HEK293T (cell line): ENCODE results near the gene SHANK1.

Experiments used
- CTCF ChIA-PET: fragments of 350-600 bp; formaldehyde crosslinking; extraction: SDS; loops from one replicate; lab custom pipeline; 2021; ENCODE audit warnings: antibody characterized with exemption, inconsistent platforms; lab: Yijun Ruan, JAX
- POLR2A ChIA-PET: fragments of 350-600 bp; formaldehyde crosslinking; extraction: SDS; loops from one replicate; lab custom pipeline; 2020; ENCODE audit warnings: antibody characterized with exemption, inconsistent platforms; lab: Yijun Ruan, JAX
- DNase-seq: peaks from one replicate; pipeline ENCODE4 v3.0.0; 2012; ENCODE audit warnings: mixed read lengths; ENCODE audit errors: extremely low spot score
- ARNT ChIP-seq: fragments of 450-650 bp; IDR thresholded peaks from 2 replicates; pipeline ENCODE4 v1.6.1; 2017; ENCODE audit warnings: mild to moderate bottlenecking
- BHLHE40 ChIP-seq: fragments of 450-650 bp; IDR thresholded peaks from 2 replicates; pipeline ENCODE4 v1.6.1; 2016; ENCODE audit warnings: mild to moderate bottlenecking, moderate library complexity, borderline replicate concordance
- CTBP1 ChIP-seq: fragments of 450-650 bp; IDR thresholded peaks from 2 replicates; pipeline ENCODE4 v1.6.1; 2016; ENCODE audit warnings: borderline replicate concordance
- ELF4 ChIP-seq: fragments of 450-650 bp; IDR thresholded peaks from 2 replicates; pipeline ENCODE4 v1.6.1; 2017; ENCODE audit warnings: antibody characterized with exemption
- FOXA1 ChIP-seq: fragments of 450-650 bp; IDR thresholded peaks from 2 replicates; pipeline ENCODE4 v1.6.1; 2016; ENCODE audit warnings: mild to moderate bottlenecking
- FOXK2 ChIP-seq: fragments of 450-650 bp; IDR thresholded peaks from 2 replicates; pipeline ENCODE4 v1.6.1; 2016; ENCODE audit warnings: mild to moderate bottlenecking
- FOXM1 ChIP-seq: fragments of 450-650 bp; IDR thresholded peaks from 2 replicates; pipeline ENCODE4 v1.6.1; 2017; ENCODE audit warnings: mild to moderate bottlenecking, borderline replicate concordance
- HDGF ChIP-seq: fragments of 450-650 bp; IDR thresholded peaks from 2 replicates; pipeline ENCODE4 v1.6.1; 2017; ENCODE audit warnings: antibody characterized with exemption, borderline replicate concordance
- L3MBTL2 ChIP-seq: fragments of 450-650 bp; conservative IDR thresholded peaks from 2 replicates; pipeline ENCODE4 v1.6.1; 2016; ENCODE audit warnings: mild to moderate bottlenecking
- LEF1 ChIP-seq: fragments of 450-650 bp; IDR thresholded peaks from 2 replicates; pipeline ENCODE4 v1.6.1; 2017; ENCODE audit warnings: mild to moderate bottlenecking, borderline replicate concordance
- NFRKB ChIP-seq: fragments of 450-650 bp; IDR thresholded peaks from 2 replicates; pipeline ENCODE4 v1.6.1; 2016; ENCODE audit warnings: mild to moderate bottlenecking, moderate library complexity
- PKNOX1 ChIP-seq: fragments of 450-650 bp; IDR thresholded peaks from 2 replicates; pipeline ENCODE4 v1.6.1; 2016
- SP1 ChIP-seq: fragments of 450-650 bp; IDR thresholded peaks from 2 replicates; pipeline ENCODE4 v1.6.1; 2017
- SUZ12 ChIP-seq: fragments of 450-650 bp; IDR thresholded peaks from 2 replicates; pipeline ENCODE4 v1.6.1; 2016; ENCODE audit warnings: mild to moderate bottlenecking
- TARDBP ChIP-seq: fragments of 450-650 bp; IDR thresholded peaks from 2 replicates; pipeline ENCODE4 v1.6.1; 2016
- ZNF384 ChIP-seq: fragments of 450-650 bp; IDR thresholded peaks from 2 replicates; pipeline ENCODE4 v1.6.1; 2016

The SHANK1 gene

GRCh38 chr19:50658441-50659317 lies 60.9 kb downstream of the SHANK1 start:
- ChIA-PET POLR2A (interaction anchor here (1.0 kb wide), 4 partner anchors 9 to 51 kb away, joined by 3 to 4 read pairs (median 4); partner anchors contain the start of gene C19orf81), CTCF (no interaction called here)
- no peak for TF ChIP-seq HDGF
- TF ChIP-seq L3MBTL2, result peak; percentile 86
- DNase-seq, result peak; percentile 97

GRCh38 chr19:50657712-50658440 lies 61.7 kb downstream of the SHANK1 start:
- CTCF ChIA-PET, result no interaction called here
- POLR2A ChIA-PET, result interaction anchor here (1.0 kb wide), 4 partner anchors 8 to 50 kb away, joined by 3 to 4 read pairs (median 4); partner anchors contain the start of gene C19orf81
- no peak for TF ChIP-seq ZNF384
- TF ChIP-seq BHLHE40, result no peak
- TF ChIP-seq LEF1, result no peak
- no peak for TF ChIP-seq ARNT
- no peak for TF ChIP-seq HDGF
- TF ChIP-seq NFRKB, result no peak
- TF ChIP-seq FOXM1, result no peak
- no peak for TF ChIP-seq CTBP1
- TF ChIP-seq PKNOX1, result peak; percentile 99
- TF ChIP-seq SP1, result peak; percentile 86
- peak; percentile 27; the same call in 1 of the 2 replicates for TF ChIP-seq ELF4
- TF ChIP-seq L3MBTL2, result peak; percentile 62; the same call in 1 of the 2 replicates
- TF ChIP-seq SUZ12, result no peak
- peak; percentile 97 for DNase-seq

GRCh38 chr19:50657222-50657669 lies 62.4 kb downstream of the SHANK1 start:
- no peak for DNase-seq
- CTCF ChIA-PET, result no interaction called here
- POLR2A ChIA-PET, result interaction anchor here (0.6 kb wide), 1 partner anchor 119 kb away, joined by 3 read pairs; no protein-coding TSS in a partner anchor
- TF ChIP-seq ZNF384 (no peak), FOXM1 (no peak), FOXK2 (no peak), L3MBTL2 (no peak), CTBP1 (no peak), HDGF (no peak), TARDBP (no peak), FOXA1 (no peak), SP1 (no peak)

- no peak for DNase-seq
- ChIA-PET CTCF (no interaction called here), POLR2A (no interaction called here)
- TF ChIP-seq ZNF384 (no peak), ARNT (no peak), L3MBTL2 (peak; percentile 31; the same call in 1 of the 2 replicates), ELF4 (no peak), FOXM1 (no peak), SUZ12 (no peak), PKNOX1 (no peak), FOXK2 (no peak), TARDBP (no peak)
Observed at GRCh38 chr19:50654882-50655281, 64.7 kb downstream of the SHANK1 start.

GRCh38 chr19:50652722-50653121 lies 66.9 kb downstream of the SHANK1 start:
- no peak for TF ChIP-seq SUZ12
- no peak for TF ChIP-seq ARNT
- TF ChIP-seq FOXM1, result no peak
- TF ChIP-seq FOXA1, result no peak
- no peak for TF ChIP-seq L3MBTL2
- no peak for TF ChIP-seq TARDBP
- no peak for TF ChIP-seq ELF4
- TF ChIP-seq SP1, result no peak
- no peak for DNase-seq
- CTCF ChIA-PET, result no interaction called here
- POLR2A ChIA-PET, result no interaction called here

- POLR2A ChIA-PET, result no interaction called here
- CTCF ChIA-PET, result interaction anchor here (1.1 kb wide), 1 partner anchor 74 kb away, joined by 3 read pairs; no protein-coding TSS in a partner anchor
- no peak for DNase-seq
- TF ChIP-seq BHLHE40, result no peak
- no peak for TF ChIP-seq L3MBTL2
- TF ChIP-seq LEF1, result no peak
- TF ChIP-seq FOXA1, result no peak
- TF ChIP-seq FOXM1, result no peak
- no peak for TF ChIP-seq PKNOX1
- TF ChIP-seq ARNT, result no peak
- TF ChIP-seq SUZ12, result no peak
- no peak for TF ChIP-seq TARDBP
- TF ChIP-seq ELF4, result no peak
- no peak for TF ChIP-seq FOXK2
Observed at GRCh38 chr19:50651174-50651573, 68.4 kb downstream of the SHANK1 start.
